GM12878 (cell line): Measurements from ENCODE around the gene UNG. TPM values are rescaled to one million over a fixed set of nuclear protein-coding genes. Genes with fewer than 3 reads are reported as not detected.
"Not testable (repeated sequence)": the region's sequence is repeated elsewhere in the genome, so short reads cannot be mapped to it uniquely, and the experiment has no call there.

Experiments used
- ATAC-seq: fragments of 200-7000 bp; cut with Tn5 transposase; 3 replicates; pipeline ENCODE4 v1.9.1; 2020; ENCODE audit warnings: mild to moderate bottlenecking, moderate library complexity
- BruUV-seq: library from RNA; stranded (reverse); fragments of 400-500 nt; replicated peaks from 2 replicates; lab custom pipeline; 2021; lab: Mats Ljungman, UMichigan
- CTCF ChIA-PET: fragments of 300-600 bp; sonication (Branson Sonifier 250); formaldehyde crosslinking; extraction: SDS; loops from one replicate; lab custom pipeline; 2021; ENCODE audit warnings: inconsistent platforms; lab: Yijun Ruan, JAX
- POLR2A ChIA-PET: fragments of 350-600 bp; formaldehyde crosslinking; extraction: SDS; loops from one replicate; lab custom pipeline; 2021; ENCODE audit warnings: inconsistent platforms; lab: Charles Lee
- RAD21 ChIA-PET: fragments of 300-600 bp; sonication (Branson Sonifier 250); formaldehyde crosslinking; loops from one replicate; lab custom pipeline; 2023; ENCODE audit warnings: antibody characterized with exemption; ENCODE audit not compliant: unreplicated experiment; lab: Charles Lee
- SMC1A ChIA-PET: fragments of 300-600 bp; sonication (Branson Sonifier 250); formaldehyde crosslinking; loops from one replicate; lab custom pipeline; 2023; ENCODE audit not compliant: unreplicated experiment, uncharacterized antibody; lab: Charles Lee
- DNase-seq: peaks from one replicate; pipeline ENCODE4 v3.0.0-alpha.2; 2011; ENCODE audit warnings: low read depth, low spot score
- FAIRE-seq: peaks from 3 replicates; lab custom pipeline; 2011; peaks lifted over from hg19 to GRCh38; lab: Jason Lieb, UNC
- H2AFZ ChIP-seq: 2 replicates; pipeline ENCODE4 v1.6.0; 2011; ENCODE audit warnings: low read depth, low read length, control low read depth; ENCODE audit not compliant: control insufficient read depth
- H3K27ac ChIP-seq: 2 replicates; pipeline ENCODE4 v1.5.1; 2011; ENCODE audit warnings: control low read depth; ENCODE audit not compliant: control insufficient read depth, insufficient read depth
- H3K27me3 ChIP-seq, 2 experiments: replicated peaks in 1 of 2; 2 replicates each; pipeline versions ENCODE4 v1.6.0 to v1.6.1; 2011; ENCODE audit warnings: low read length in 1 of 2; ENCODE audit not compliant: control insufficient read depth in 2 of 2, insufficient read depth in 2 of 2
- H3K36me3 ChIP-seq, 2 experiments: 2 replicates each; pipeline ENCODE4 v1.5.1; 2011; ENCODE audit warnings: low read length in 1 of 2; ENCODE audit not compliant: control insufficient read depth in 2 of 2, insufficient read depth in 2 of 2
- H3K4me1 ChIP-seq: 2 replicates; pipeline ENCODE4 v1.6.1; 2011; ENCODE audit warnings: mild to moderate bottlenecking, low read length, moderate library complexity, mixed read lengths; ENCODE audit not compliant: control insufficient read depth, insufficient read depth
- H3K4me2 ChIP-seq: 2 replicates; pipeline ENCODE4 v1.6.0; 2011; ENCODE audit warnings: control low read depth; ENCODE audit not compliant: control insufficient read depth, insufficient read depth
- H3K4me3 ChIP-seq: fragments of 200-600 bp; sonication (generic); 2 replicates; pipeline ENCODE4 v1.5.1; 2016
- H3K79me2 ChIP-seq: 2 replicates; pipeline ENCODE4 v1.6.0; 2011; ENCODE audit warnings: low read length; ENCODE audit not compliant: control insufficient read depth, insufficient read depth
- H3K9ac ChIP-seq: 2 replicates; pipeline ENCODE4 v1.8.0; 2011; ENCODE audit warnings: low read length, control low read depth, mixed read lengths; ENCODE audit not compliant: control insufficient read depth, insufficient read depth
- H3K9me3 ChIP-seq: replicated peaks from 3 replicates; pipeline ENCODE4 v1.5.1; 2011; ENCODE audit warnings: mild to moderate bottlenecking, low read length; ENCODE audit not compliant: control insufficient read depth, insufficient read depth
- H4K20me1 ChIP-seq: 2 replicates; pipeline ENCODE4 v1.6.0; 2011; ENCODE audit not compliant: control insufficient read depth, insufficient read depth
- ATF7 ChIP-seq: fragments of 450-650 bp; IDR thresholded peaks from 2 replicates; pipeline ENCODE4 v1.6.1; 2016; ENCODE audit warnings: low read depth, mild to moderate bottlenecking
- CEBPB ChIP-seq, 2 experiments: fragments of 150-350 bp in 1 of 2; IDR thresholded peaks; 2 replicates each; pipeline ENCODE4 v1.6.1; 2012 to 2014; ENCODE audit warnings: low read depth in 2 of 2, low read length in 2 of 2, borderline replicate concordance in 1 of 2, inconsistent platforms in 1 of 2
- HCFC1 ChIP-seq: fragments of 150-350 bp; IDR thresholded peaks from 2 replicates; pipeline ENCODE4 v1.6.1; 2014; ENCODE audit warnings: low read length
- RAD51 ChIP-seq: fragments of 450-650 bp; IDR thresholded peaks from 2 replicates; pipeline ENCODE4 v1.6.1; 2016; ENCODE audit warnings: moderate library complexity, mild to moderate bottlenecking, inconsistent platforms
- TCF3 ChIP-seq: IDR thresholded peaks from 2 replicates; pipeline ENCODE4 v1.6.1; 2012; ENCODE audit warnings: low read depth, mild to moderate bottlenecking, low read length, borderline replicate concordance; ENCODE audit not compliant: insufficient read depth
- ZNF384 ChIP-seq: IDR thresholded peaks from 2 replicates; pipeline ENCODE4 v1.6.1; 2012; ENCODE audit warnings: low read depth, mild to moderate bottlenecking, low read length, improper control_type of control experiment, borderline replicate concordance
- WGBS: methylation state at CpG from one replicate; pipeline ENCODE4 v1.1.6; 2016; ENCODE audit warnings: low lambda C conversion rate; ENCODE audit not compliant: insufficient replicate concordance, insufficient coverage; ENCODE audit errors: missing lambda C conversion rate; 5-methylcytosine and 5-hydroxymethylcytosine counted together
- in situ Hi-C: fragments of 300-500 bp; cut with MboI; formaldehyde crosslinking; loops from 9 replicates; pipeline ENCODE4 v1.14.3; 2018; ENCODE audit warnings: mixed read lengths
- intact Hi-C: fragments of 100-400 bp; cut with micrococcal nuclease; formaldehyde crosslinking; loops from one replicate; pipeline ENCODE4 v1.14.2; 2022; ENCODE audit not compliant: unreplicated experiment
- polyA plus RNA-seq, 11 experiments: library from polyadenylated mRNA; depleted of rRNA in 4 of 11; unstranded in 6 of 11; stranded (reverse) in 5 of 11; fragments of >200 nt; fragmentation: Nextera tagmentation in 4 of 11; fragmentation: Illumina TruSeq in 1 of 11; extraction: Ambion mirVana in 4 of 11; extraction: Trizol in 1 of 11; gene quantifications; 1 replicate in 1 of 11; 2 replicates in 10 of 11; pipeline versions ENCODE4 v1.2.1 to v1.2.3, GENCODE V29; 2011 to 2016; ENCODE audit warnings: inconsistent platforms in 2 of 11, missing spikeins in 2 of 11, low read depth in 1 of 11
- total RNA-seq, 4 experiments: library from RNA; depleted of rRNA in 3 of 4; stranded (reverse); fragments of >200 nt in 3 of 4; fragmentation: Illumina TruSeq in 1 of 4; extraction: Trizol in 1 of 4; gene quantifications; 2 replicates each; pipeline versions ENCODE4 v1.2.1 to v1.2.3, GENCODE V29; 2013 to 2021
- TF ChIP-seq, protein P1 (sequence below): fragments of 450-650 bp; formaldehyde crosslinking; IDR thresholded peaks from 2 replicates; pipeline ENCODE4 v1.4.0; 2020; ENCODE audit warnings: mild to moderate bottlenecking, moderate library complexity

UNG gene
- total and polyA plus RNA-seq, 10 of the 15 experiments (the other 5 are each of a cell fraction or from before 2014, with no cell fraction given), result 9.5 to 81.9 (median 48.2) TPM

DNA sequence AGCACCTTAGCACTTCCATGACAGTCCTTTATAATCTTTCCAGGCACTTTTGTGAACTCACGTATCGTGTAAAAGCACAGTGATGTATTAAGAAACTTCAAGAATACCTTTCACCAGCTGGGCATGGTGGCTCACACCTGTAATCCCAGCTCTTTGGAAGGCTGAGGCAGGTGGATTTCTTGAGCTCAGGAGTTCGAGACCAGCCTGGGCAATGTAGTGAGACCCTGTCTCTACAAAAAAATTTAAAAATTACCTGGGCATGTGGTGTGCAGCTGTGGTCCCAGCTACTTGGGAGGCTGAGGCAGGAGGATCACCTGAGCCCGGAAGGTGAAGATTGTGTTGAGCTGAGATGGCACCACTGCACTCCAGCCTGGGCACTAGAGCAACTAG lies 43.3 kb upstream of the UNG start:
- SMC1A ChIA-PET, result interaction anchor here (0.6 to 2.1 kb wide), 4 partner anchors 39 to 390 kb away, joined by 3 to 5 read pairs (median 4); no protein-coding TSS in a partner anchor
- DNase-seq, H4K20me1 ChIP-seq, H3K4me1 ChIP-seq, H3K9me3 ChIP-seq, H3K36me3 ChIP-seq, H3K27me3 ChIP-seq, in situ Hi-C loops, FAIRE-seq, ATAC-seq, BruUV-seq: not testable (repeated sequence)
- Histone ChIP-seq H3K9ac (peak overlapping the region; percentile 72), H3K27ac (peak overlapping the region; percentile 89), H3K4me2 (peak overlapping the region; percentile 80), H2AFZ (peak overlapping the region; percentile 76), H3K79me2 (peaks cover 14% of the 10 kb centered on the region), H3K4me3 (peak overlapping the region; percentile 83)
- CTCF ChIA-PET, result interaction anchor here (4.0 kb wide), 1 partner anchor 39 kb away, joined by 33 read pairs; the partner anchor contains the start of gene ALKBH2
- POLR2A ChIA-PET, result interaction anchor here (0.9 to 1.1 kb wide), 2 partner anchors 39 to 41 kb away, joined by 3 to 5 read pairs; partner anchors contain the start of gene ALKBH2
- TF ChIP-seq ATF7 (peak; percentile 5; the same call in 1 of the 2 replicates), TCF3 (0 out of 2 replicates have a peak, but pooled peaks have one; percentile 5)
- WGBS, result 20% methylated on average over 4 of the region's 4 CpGs
- RAD21 ChIA-PET, result interaction anchor here (0.8 kb wide), 1 partner anchor 39 kb away, joined by 4 read pairs; the partner anchor contains the start of gene ALKBH2
- intact Hi-C loops, result loop anchor here (2.0 kb wide), 1 partner anchor 39 kb away; the partner anchor contains the start of gene ALKBH2

DNA sequence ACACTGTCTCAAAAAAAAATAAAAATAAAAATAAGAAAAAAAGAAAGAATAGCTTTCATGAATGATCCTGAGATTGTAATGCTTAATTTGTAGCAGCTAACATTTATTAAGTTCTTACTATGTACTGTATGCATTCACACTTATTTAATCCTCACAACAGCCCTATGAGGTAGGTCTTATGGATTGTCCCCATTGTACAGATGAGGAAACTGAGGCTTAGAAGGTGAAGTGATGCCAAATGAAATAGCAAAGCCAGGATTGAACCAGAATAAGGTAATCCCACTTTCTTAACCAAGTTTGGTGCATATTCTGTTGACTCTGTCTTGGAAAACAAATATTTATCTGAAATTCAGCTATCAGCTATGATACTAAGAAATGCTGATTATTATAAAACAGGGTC lies 42.9 kb upstream of the UNG start:
- DNase-seq, result no peak
- Histone ChIP-seq H3K4me2 (peak overlapping the region; percentile 80), H4K20me1 (no peaks in the 10 kb centered on the region), H3K9me3 (no peaks in the 10 kb centered on the region), H3K4me3 (no peak overlapping the region; the same call in 1 of the 2 replicates), H3K79me2 (peaks cover 14% of the 10 kb centered on the region), H3K27me3 (no peaks in the 10 kb centered on the region), H3K4me1 (peaks cover 8% of the 10 kb centered on the region; the same call in 1 of the 2 replicates), H3K9ac (peak overlapping the region; percentile 72), H2AFZ (peak overlapping the region; percentile 76), H3K36me3 (no peaks in the 10 kb centered on the region), H3K27ac (peak overlapping the region; percentile 89)
- ChIA-PET POLR2A (interaction anchor here (0.9 to 1.1 kb wide), 3 partner anchors 38 to 361 kb away, joined by 3 to 5 read pairs (median 3); partner anchors contain the start of gene ALKBH2), SMC1A (interaction anchor here (1.4 to 2.1 kb wide), 4 partner anchors 37 to 390 kb away, joined by 3 to 5 read pairs (median 4); no protein-coding TSS in a partner anchor), RAD21 (interaction anchor here (0.6 to 0.8 kb wide), 2 partner anchors 38 to 184 kb away, joined by 3 to 4 read pairs; partner anchors contain the start of gene ALKBH2), CTCF (interaction anchor here (4.0 kb wide), 1 partner anchor 38 kb away, joined by 33 read pairs; the partner anchor contains the start of gene ALKBH2)
- no TSS peak for BruUV-seq
- in situ Hi-C loops, result no loop called here
- no peak for ATAC-seq
- FAIRE-seq, result no peak
- intact Hi-C loops, result loop anchor here (2.0 kb wide), 1 partner anchor 38 kb away; the partner anchor contains the start of gene ALKBH2
- TF ChIP-seq, protein P1, sequence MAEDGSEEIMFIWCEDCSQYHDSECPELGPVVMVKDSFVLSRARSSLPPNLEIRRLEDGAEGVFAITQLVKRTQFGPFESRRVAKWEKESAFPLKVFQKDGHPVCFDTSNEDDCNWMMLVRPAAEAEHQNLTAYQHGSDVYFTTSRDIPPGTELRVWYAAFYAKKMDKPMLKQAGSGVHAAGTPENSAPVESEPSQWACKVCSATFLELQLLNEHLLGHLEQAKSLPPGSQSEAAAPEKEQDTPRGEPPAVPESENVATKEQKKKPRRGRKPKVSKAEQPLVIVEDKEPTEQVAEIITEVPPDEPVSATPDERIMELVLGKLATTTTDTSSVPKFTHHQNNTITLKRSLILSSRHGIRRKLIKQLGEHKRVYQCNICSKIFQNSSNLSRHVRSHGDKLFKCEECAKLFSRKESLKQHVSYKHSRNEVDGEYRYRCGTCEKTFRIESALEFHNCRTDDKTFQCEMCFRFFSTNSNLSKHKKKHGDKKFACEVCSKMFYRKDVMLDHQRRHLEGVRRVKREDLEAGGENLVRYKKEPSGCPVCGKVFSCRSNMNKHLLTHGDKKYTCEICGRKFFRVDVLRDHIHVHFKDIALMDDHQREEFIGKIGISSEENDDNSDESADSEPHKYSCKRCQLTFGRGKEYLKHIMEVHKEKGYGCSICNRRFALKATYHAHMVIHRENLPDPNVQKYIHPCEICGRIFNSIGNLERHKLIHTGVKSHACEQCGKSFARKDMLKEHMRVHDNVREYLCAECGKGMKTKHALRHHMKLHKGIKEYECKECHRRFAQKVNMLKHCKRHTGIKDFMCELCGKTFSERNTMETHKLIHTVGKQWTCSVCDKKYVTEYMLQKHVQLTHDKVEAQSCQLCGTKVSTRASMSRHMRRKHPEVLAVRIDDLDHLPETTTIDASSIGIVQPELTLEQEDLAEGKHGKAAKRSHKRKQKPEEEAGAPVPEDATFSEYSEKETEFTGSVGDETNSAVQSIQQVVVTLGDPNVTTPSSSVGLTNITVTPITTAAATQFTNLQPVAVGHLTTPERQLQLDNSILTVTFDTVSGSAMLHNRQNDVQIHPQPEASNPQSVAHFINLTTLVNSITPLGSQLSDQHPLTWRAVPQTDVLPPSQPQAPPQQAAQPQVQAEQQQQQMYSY (CRISPR knock-in tag), result no peak
- TF ChIP-seq HCFC1, result no peak
- no peak for TF ChIP-seq RAD51
- TF ChIP-seq CEBPB (IDR thresholded peaks at IDR 0.05; ENCODE audit: borderline replicate concordance in 1 of 2, low read depth in 2 of 2, low read length in 2 of 2), result no peak
- TF ChIP-seq ZNF384, result no peak
